ENCODE results near the gene CAPN6. TPM values are rescaled to one million over a fixed set of nuclear protein-coding genes. Genes with fewer than 3 reads are reported as not detected.

CAPN6 gene
- total RNA-seq, 3 donors from 2014 or later, result 5.6 to 5.9 TPM; not detected in 1

DNA sequence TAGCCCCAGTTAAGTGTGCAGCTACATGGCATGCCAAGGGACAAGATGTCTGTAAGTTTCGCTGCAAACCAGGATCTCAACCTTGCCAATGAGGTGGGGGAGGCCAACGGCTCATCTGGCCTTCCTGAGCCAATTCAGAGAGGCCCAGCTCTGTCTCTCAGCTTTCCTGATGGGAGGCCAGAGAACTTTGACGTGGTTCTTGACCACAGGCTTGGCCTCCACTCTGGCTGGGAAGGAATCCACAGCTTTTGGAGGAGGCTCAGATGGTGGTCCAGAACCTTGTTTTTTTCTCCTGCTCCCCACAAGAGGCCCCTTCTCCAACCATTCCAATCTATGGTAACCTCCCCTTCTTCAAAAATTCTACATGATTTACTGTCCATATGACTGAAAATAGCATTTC lies 9.8 kb downstream of the CAPN6 start:
- Histone ChIP-seq H3K9me3 (no peaks in the 10 kb centered on the region), H3K27me3 (peaks cover 0 to 75% of the 10 kb centered on the region in 2 donors), H3K4me3 (no peak overlapping the region), H3K4me1 (no peaks in the 10 kb centered on the region), H3K27ac (no peak overlapping the region), H3K36me3 (no peaks in the 10 kb centered on the region)
- intact Hi-C loops (cut with DNase I; ENCODE audit: low total_unique reads), result no loop called here
- no peak for DNase-seq (ENCODE audit: low spot score in 2 of 2)
- TF ChIP-seq POLR2A (IDR thresholded peaks at IDR 0.05) (no peak), POLR2AphosphoS5 (IDR thresholded peaks at IDR 0.05) (no peak)
- TF ChIP-seq, protein P1, sequence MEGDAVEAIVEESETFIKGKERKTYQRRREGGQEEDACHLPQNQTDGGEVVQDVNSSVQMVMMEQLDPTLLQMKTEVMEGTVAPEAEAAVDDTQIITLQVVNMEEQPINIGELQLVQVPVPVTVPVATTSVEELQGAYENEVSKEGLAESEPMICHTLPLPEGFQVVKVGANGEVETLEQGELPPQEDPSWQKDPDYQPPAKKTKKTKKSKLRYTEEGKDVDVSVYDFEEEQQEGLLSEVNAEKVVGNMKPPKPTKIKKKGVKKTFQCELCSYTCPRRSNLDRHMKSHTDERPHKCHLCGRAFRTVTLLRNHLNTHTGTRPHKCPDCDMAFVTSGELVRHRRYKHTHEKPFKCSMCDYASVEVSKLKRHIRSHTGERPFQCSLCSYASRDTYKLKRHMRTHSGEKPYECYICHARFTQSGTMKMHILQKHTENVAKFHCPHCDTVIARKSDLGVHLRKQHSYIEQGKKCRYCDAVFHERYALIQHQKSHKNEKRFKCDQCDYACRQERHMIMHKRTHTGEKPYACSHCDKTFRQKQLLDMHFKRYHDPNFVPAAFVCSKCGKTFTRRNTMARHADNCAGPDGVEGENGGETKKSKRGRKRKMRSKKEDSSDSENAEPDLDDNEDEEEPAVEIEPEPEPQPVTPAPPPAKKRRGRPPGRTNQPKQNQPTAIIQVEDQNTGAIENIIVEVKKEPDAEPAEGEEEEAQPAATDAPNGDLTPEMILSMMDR (IDR thresholded peaks at IDR 0.05), result no peak

DNA sequence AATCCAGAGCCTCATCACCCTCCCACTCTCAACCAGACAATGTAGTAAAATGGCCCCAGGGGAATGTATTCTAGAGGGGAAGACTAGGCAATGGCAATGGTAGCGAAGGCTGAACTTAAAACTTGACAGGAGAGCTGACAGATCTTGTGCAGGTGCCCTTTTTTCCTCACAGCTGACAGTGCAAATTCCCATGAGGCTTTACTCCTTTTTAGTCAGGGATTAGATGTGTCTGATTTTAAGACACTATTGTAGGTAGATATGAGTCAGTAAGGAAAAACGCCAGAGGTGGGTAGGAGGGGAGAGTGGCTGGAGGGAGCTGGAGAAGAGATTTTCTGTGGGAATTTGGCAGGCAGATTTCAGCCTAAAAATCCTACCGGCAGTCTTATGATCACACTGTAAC lies 10.7 kb downstream of the CAPN6 start:
- Histone ChIP-seq H3K27ac (no peak overlapping the region), H3K9me3 (no peaks in the 10 kb centered on the region), H3K27me3 (peaks cover 0 to 79% of the 10 kb centered on the region in 2 donors), H3K4me3 (no peak overlapping the region), H3K36me3 (no peaks in the 10 kb centered on the region), H3K4me1 (no peaks in the 10 kb centered on the region)
- DNase-seq (ENCODE audit: low spot score in 2 of 2), result no peak
- no peak for TF ChIP-seq POLR2AphosphoS5 (IDR thresholded peaks at IDR 0.05)
- intact Hi-C loops (cut with DNase I; ENCODE audit: low total_unique reads), result no loop called here

DNA sequence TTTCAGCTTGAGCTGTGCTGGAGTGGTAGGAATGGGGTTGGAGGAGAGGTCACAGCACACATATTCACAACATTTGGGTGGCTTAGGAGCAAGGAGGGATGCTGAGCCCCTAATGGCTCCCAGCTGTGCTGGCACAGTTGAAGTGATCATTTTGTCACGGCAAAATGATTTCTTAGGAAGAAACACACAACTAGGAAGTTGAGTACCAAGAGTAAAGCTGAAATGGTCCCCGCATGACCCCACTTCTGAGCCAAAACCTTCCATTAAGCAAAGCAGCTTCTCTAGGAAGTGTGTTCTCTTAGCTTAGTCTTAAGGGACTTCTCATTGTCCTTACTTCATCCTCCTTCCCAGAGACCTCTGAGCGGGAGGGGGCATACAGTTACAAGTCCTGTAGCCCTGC lies 12.6 kb downstream of the CAPN6 start:
- TF ChIP-seq POLR2AphosphoS5 (IDR thresholded peaks at IDR 0.05), result no peak
- TF ChIP-seq POLR2A (IDR thresholded peaks at IDR 0.05), result no peak
- TF ChIP-seq, protein P1 (IDR thresholded peaks at IDR 0.05), result no peak
- DNase-seq (ENCODE audit: low spot score in 2 of 2), result no peak
- Histone ChIP-seq H3K9me3 (no peaks in the 10 kb centered on the region), H3K4me3 (no peak overlapping the region), H3K36me3 (no peaks in the 10 kb centered on the region), H3K27ac (no peak overlapping the region), H3K4me1 (no peaks in the 10 kb centered on the region), H3K27me3 (peaks cover 0 to 80% of the 10 kb centered on the region in 2 donors)
- intact Hi-C loops (cut with DNase I; ENCODE audit: low total_unique reads), result no loop called here

DNA sequence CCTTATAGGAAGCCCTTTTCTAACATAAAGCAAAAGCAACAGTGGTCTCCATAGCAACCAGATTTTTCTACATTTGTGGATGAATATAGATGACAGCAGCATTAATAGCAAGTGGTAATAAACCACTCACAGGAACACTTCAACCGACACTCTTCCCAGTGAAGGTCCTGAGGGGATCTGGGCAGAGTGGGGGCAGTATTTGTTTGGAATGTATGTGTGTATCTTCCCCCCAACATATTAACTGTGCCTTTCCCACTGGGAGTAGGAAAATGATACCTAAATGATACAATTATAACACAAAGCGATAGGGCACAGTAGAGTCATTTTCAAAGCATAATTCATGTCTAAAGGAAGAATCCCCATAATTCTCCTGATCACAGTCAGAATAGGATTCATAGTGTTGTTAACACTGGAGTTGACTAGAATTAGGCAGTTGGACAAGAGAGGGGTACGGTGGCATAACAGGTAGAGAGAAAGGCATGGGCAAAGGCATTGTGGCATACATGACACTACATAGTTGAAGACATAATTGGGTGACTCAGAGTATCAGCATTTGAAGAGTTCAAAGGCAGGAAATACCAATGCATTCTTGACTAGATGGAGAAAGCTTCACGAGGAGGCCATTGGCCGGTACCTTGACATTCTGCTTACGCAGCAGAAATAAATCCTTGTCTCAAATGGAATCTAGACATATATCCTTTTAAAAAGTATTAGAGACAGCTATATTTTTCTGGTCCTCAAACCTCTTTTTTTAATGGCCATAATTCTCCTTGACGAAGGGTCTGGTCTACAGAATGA lies 15.2 kb downstream of the CAPN6 start:
- H3K27ac ChIP-seq, result no peak overlapping the region
- peaks cover 0 to 70% of the 10 kb centered on the region in 2 donors for H3K27me3 ChIP-seq
- H3K4me1 ChIP-seq, result no peaks in the 10 kb centered on the region
- TF ChIP-seq POLR2A (IDR thresholded peaks at IDR 0.05) (no peak), POLR2AphosphoS5 (IDR thresholded peaks at IDR 0.05) (no peak)
- TF ChIP-seq, protein P1 (IDR thresholded peaks at IDR 0.05), result no peak
- H3K9me3 ChIP-seq, result no peaks in the 10 kb centered on the region
- H3K36me3 ChIP-seq, result no peaks in the 10 kb centered on the region
- DNase-seq (ENCODE audit: low spot score in 2 of 2), result no peak
- no peak overlapping the region for H3K4me3 ChIP-seq
- intact Hi-C loops (cut with DNase I; ENCODE audit: low total_unique reads), result no loop called here

DNA sequence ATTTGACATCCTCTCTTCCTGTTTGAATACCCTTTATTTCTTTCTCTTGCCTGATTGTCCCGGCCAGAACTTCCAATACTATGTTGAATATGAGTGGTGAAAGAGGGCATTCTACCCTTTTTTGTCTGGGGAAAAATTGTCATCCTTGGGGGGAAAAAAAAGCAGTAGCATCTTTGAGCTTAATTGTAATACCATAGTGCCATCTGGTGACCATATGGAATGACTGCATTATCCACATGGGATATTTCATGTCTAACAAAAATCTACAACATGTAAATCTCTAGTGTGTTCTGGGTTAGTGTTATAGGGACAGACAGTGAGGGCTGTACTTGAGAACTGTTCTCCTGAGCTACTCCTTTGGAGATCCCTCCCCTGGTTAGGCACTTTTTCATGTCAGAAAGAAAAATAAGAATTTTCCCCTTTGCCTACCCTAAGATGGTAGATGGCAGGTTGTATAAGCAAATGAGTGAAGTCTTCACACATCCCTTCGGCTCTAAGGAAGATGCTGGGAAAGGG lies 26.0 kb downstream of the CAPN6 start:
- TF ChIP-seq, protein P1 (IDR thresholded peaks at IDR 0.05), result peak in 2 of 3 donors; percentile 24 to 47
- TF ChIP-seq POLR2AphosphoS5 (IDR thresholded peaks at IDR 0.05), result no peak
- Histone ChIP-seq H3K9me3 (no peaks in the 10 kb centered on the region), H3K4me1 (no peaks in the 10 kb centered on the region), H3K27me3 (peaks cover 0 to 38% of the 10 kb centered on the region in 2 donors), H3K36me3 (no peaks in the 10 kb centered on the region), H3K27ac (no peak overlapping the region), H3K4me3 (no peak overlapping the region)
- intact Hi-C loops (cut with DNase I; ENCODE audit: low total_unique reads), result no loop called here
- DNase-seq (ENCODE audit: low spot score in 2 of 2), result no peak

All from breast epithelium (tissue), 4 donors.